ENCODE data around the gene ID1.
"Not testable (repeated sequence)": the region's sequence is repeated elsewhere in the genome, so short reads cannot be mapped to it uniquely, and the experiment has no call there.

The ID1 gene

GRCh38 chr20:31632548-31633338, 27.7 kb downstream of the ID1 start:
- no peaks in the 10 kb centered on the region for H3K27me3 Mint-ChIP-seq
- H3K4me3 Mint-ChIP-seq, result no peak overlapping the region
- H3K4me1 Mint-ChIP-seq (ENCODE audit: low read depth), result no peaks in the 10 kb centered on the region
- no peaks in the 10 kb centered on the region for H3K36me3 Mint-ChIP-seq
- no peaks in the 10 kb centered on the region for H3K9me3 Mint-ChIP-seq (ENCODE audit: low read depth)
- H3K27ac Mint-ChIP-seq, result no peak overlapping the region

GRCh38 chr20:31633339-31633914, 28.3 kb downstream of the ID1 start:
- Mint-ChIP-seq H3K27me3 (no peaks in the 10 kb centered on the region), H3K27ac (no peak overlapping the region), H3K4me3 (no peak overlapping the region), H3K9me3 (ENCODE audit: low read depth) (no peaks in the 10 kb centered on the region), H3K36me3 (no peaks in the 10 kb centered on the region), H3K4me1 (ENCODE audit: low read depth) (no peaks in the 10 kb centered on the region)

DNA sequence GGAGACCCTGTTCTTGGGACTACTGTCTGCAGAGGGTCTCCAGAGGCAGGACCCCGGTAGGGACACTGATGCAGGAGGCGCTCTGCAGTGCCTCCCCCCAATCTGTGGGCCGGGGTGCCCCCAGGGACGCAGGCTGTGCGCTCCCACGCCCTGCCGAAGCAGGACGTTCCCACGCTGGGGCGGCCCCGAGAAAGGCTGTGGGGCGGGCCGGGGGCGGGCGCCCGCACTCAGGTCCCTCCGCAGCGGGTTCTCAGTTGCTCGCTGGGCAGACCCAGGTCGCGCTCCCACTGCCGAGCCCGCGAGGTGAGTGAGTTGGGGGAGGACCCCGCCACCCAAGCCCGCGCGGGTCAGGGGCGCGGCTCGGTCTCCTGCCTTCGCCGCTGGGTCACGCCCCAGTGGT, 32.6 kb downstream of the ID1 start, which contains the start of gene COX4I2:
COX4I2 (plus strand) TSS at position 253 of the 400 bp plus-strand sequence. CDS start 1,106 bp downstream, outside the sequence.
- Mint-ChIP-seq H3K4me1 (ENCODE audit: low read depth) (peaks cover 2% of the 10 kb centered on the region), H3K9me3 (ENCODE audit: low read depth) (no peaks in the 10 kb centered on the region), H3K4me3 (no peak within 1 kb of the TSS), H3K27me3 (no peaks in the 10 kb centered on the region), H3K36me3 (no peaks in the 10 kb centered on the region), H3K27ac (no peak within 1 kb of the TSS)

- Mint-ChIP-seq H3K27me3 (no peaks in the 10 kb centered on the region), H3K4me3 (no peak overlapping the region), H3K36me3 (no peaks in the 10 kb centered on the region), H3K9me3 (ENCODE audit: low read depth) (no peaks in the 10 kb centered on the region), H3K4me1 (ENCODE audit: low read depth) (peaks cover 7% of the 10 kb centered on the region), H3K27ac (no peak overlapping the region)
These were observed 33.2 kb downstream of the ID1 start for GRCh38 chr20:31638317-31638716.

GRCh38 chr20:31638816-31639215, 33.7 kb downstream of the ID1 start:
- Mint-ChIP-seq H3K27me3 (no peaks in the 10 kb centered on the region), H3K27ac (no peak overlapping the region)

GRCh38 chr20:31640259-31640658, 35.2 kb downstream of the ID1 start:
- Mint-ChIP-seq H3K36me3 (no peaks in the 10 kb centered on the region), H3K27me3 (no peaks in the 10 kb centered on the region), H3K27ac (no peak overlapping the region), H3K4me3 (no peak overlapping the region), H3K4me1 (ENCODE audit: low read depth) (peaks cover 7% of the 10 kb centered on the region), H3K9me3 (ENCODE audit: low read depth) (no peaks in the 10 kb centered on the region)

More at GRCh38 chr20:31638816-31639215, 33.7 kb downstream of the ID1 start:
- no peak overlapping the region for H3K4me3 Mint-ChIP-seq
- no peaks in the 10 kb centered on the region for H3K36me3 Mint-ChIP-seq
- peaks cover 7% of the 10 kb centered on the region for H3K4me1 Mint-ChIP-seq (ENCODE audit: low read depth)
- H3K9me3 Mint-ChIP-seq (ENCODE audit: low read depth), result no peaks in the 10 kb centered on the region

GRCh38 chr20:31641391-31641790, 36.3 kb downstream of the ID1 start:
- Mint-ChIP-seq H3K36me3 (no peaks in the 10 kb centered on the region), H3K27ac (no peak overlapping the region), H3K27me3 (no peaks in the 10 kb centered on the region), H3K9me3 (ENCODE audit: low read depth) (no peaks in the 10 kb centered on the region), H3K4me1 (ENCODE audit: low read depth) (peaks cover 7% of the 10 kb centered on the region), H3K4me3 (no peak overlapping the region)

- no peak overlapping the region for H3K27ac Mint-ChIP-seq
- H3K4me1 Mint-ChIP-seq (ENCODE audit: low read depth), result peaks cover 7% of the 10 kb centered on the region
- H3K4me3 Mint-ChIP-seq, result no peak overlapping the region
- H3K36me3 Mint-ChIP-seq, result no peaks in the 10 kb centered on the region
- H3K9me3 Mint-ChIP-seq (ENCODE audit: low read depth), result no peaks in the 10 kb centered on the region
- H3K27me3 Mint-ChIP-seq, result no peaks in the 10 kb centered on the region
These were observed 37.7 kb downstream of the ID1 start for GRCh38 chr20:31642837-31643236.

GRCh38 chr20:31643522-31643921, 38.4 kb downstream of the ID1 start:
- Mint-ChIP-seq H3K9me3 (ENCODE audit: low read depth) (no peaks in the 10 kb centered on the region), H3K4me1 (ENCODE audit: low read depth) (peaks cover 7% of the 10 kb centered on the region), H3K27ac (no peak overlapping the region), H3K36me3 (no peaks in the 10 kb centered on the region), H3K4me3 (no peak overlapping the region), H3K27me3 (no peaks in the 10 kb centered on the region)

GRCh38 chr20:31644701-31645100, 39.6 kb downstream of the ID1 start:
- Mint-ChIP-seq H3K27ac (no peak overlapping the region), H3K36me3 (no peaks in the 10 kb centered on the region), H3K9me3 (ENCODE audit: low read depth) (no peaks in the 10 kb centered on the region), H3K27me3 (no peaks in the 10 kb centered on the region), H3K4me1 (ENCODE audit: low read depth) (peaks cover 7% of the 10 kb centered on the region), H3K4me3 (no peak overlapping the region)

GRCh38 chr20:31648104-31648503, 43.0 kb downstream of the ID1 start:
- not testable (repeated sequence) for H3K27ac Mint-ChIP-seq; H3K4me1 Mint-ChIP-seq (ENCODE audit: low read depth); H3K36me3 Mint-ChIP-seq; H3K4me3 Mint-ChIP-seq; H3K9me3 Mint-ChIP-seq (ENCODE audit: low read depth); H3K27me3 Mint-ChIP-seq

DNA sequence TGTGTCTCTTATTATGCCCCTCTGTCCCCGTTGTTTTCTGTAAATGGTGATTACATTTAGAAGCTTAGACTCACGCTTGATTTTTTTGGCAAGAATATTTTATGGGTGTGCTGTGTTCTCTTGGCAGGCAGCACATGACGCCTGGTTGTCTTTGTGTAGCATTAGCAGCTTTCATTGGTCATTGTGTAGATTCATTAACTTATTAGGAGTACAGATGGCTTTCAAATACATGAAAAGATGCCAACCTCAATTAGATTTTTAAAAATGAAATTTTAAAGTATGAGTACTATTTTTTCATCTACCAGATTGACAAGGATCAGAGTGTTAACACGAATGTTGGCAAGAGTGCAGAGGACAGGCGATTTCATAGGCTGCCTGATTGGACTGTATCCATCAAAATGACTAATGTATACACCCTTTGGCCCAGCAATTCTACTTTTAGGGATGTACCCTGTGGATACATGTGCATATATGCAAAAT, 47.9 kb downstream of the ID1 start:
- Mint-ChIP-seq H3K4me1 (ENCODE audit: low read depth) (no peaks in the 10 kb centered on the region), H3K27ac (no peak overlapping the region), H3K36me3 (no peaks in the 10 kb centered on the region), H3K27me3 (peaks cover 1% of the 10 kb centered on the region), H3K4me3 (no peak overlapping the region), H3K9me3 (ENCODE audit: low read depth) (no peaks in the 10 kb centered on the region)

DNA sequence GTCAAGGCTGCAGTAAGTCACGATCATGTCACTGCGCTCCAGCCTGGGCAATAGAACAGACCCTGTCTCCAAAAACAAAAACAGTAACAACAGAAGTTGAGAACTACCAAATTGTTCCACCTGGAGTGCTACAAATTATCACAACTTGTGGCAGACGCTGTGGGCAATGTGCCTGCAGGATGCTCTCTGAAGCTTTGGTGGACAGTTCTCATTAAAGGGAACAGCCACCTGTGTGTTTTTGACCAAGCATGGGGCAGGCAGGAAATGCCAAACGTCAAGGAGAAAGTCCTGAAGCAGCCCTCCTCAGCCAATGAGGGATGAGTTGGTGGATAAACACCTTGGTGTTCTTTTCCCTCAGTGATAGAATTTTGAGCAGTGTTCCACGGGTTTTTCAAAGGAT, 48.5 kb downstream of the ID1 start:
- Mint-ChIP-seq H3K27me3 (peaks cover 1% of the 10 kb centered on the region), H3K9me3 (ENCODE audit: low read depth) (no peaks in the 10 kb centered on the region), H3K4me1 (ENCODE audit: low read depth) (no peaks in the 10 kb centered on the region), H3K36me3 (no peaks in the 10 kb centered on the region), H3K27ac (no peak overlapping the region), H3K4me3 (no peak overlapping the region)

DNA sequence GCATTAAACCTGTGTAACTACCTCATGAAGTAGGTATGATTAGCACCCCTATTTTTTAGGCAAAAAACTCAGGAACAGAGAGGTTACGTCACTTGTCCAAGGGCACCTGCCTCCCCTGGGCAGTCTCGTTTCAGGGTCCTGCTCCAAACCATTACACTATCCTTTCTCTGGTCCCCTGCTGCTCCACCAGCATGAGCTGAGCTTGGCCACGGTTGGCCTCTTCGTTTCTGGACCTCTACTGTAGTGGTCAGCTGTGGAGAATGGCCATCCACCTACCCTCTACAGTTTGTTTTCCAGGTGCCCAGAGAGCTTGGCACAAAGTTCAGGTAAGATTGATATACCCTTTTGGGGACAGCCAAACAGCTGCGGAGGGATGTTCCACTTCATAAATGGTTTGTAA, 49.4 kb downstream of the ID1 start:
- Mint-ChIP-seq H3K4me1 (ENCODE audit: low read depth) (no peaks in the 10 kb centered on the region), H3K27me3 (peaks cover 1% of the 10 kb centered on the region), H3K4me3 (no peak overlapping the region), H3K36me3 (no peaks in the 10 kb centered on the region), H3K9me3 (ENCODE audit: low read depth) (no peaks in the 10 kb centered on the region), H3K27ac (peak overlapping the region; percentile 16)
